Activated naive CD4-positive, alpha-beta T cell treated with anti-CD3 and anti-CD28 coated beads for 36 hours (primary cell): ENCODE results near the gene EMX1. TPM values are rescaled to one million over a fixed set of nuclear protein-coding genes. Genes with fewer than 3 reads are reported as not detected.

ENCODE experiments used
- CTCF ChIA-PET: fragments of 350-600 bp; sonication (Branson Sonifier 250); formaldehyde crosslinking; loops from one replicate; lab custom pipeline; 2021; ENCODE audit warnings: antibody characterized with exemption; lab: Charles Lee
- DNase-seq: peaks from one replicate; pipeline ENCODE4 v3.0.0-alpha.2; 2020
- H3K27ac Mint-ChIP-seq: one replicate; pipeline ENCODE4 v1.8.0; 2021; ENCODE audit warnings: mild to moderate bottlenecking, mixed read lengths
- H3K27me3 Mint-ChIP-seq: one replicate; pipeline ENCODE4 v1.8.0; 2021; ENCODE audit warnings: low read depth, mixed read lengths
- H3K36me3 Mint-ChIP-seq: one replicate; pipeline ENCODE4 v1.8.0; 2021; ENCODE audit warnings: low read depth, mixed read lengths
- H3K4me1 Mint-ChIP-seq: one replicate; pipeline ENCODE4 v1.8.0; 2021; ENCODE audit warnings: low read depth, mixed read lengths
- H3K4me3 Mint-ChIP-seq: one replicate; pipeline ENCODE4 v1.8.0; 2021; ENCODE audit warnings: mild to moderate bottlenecking, moderate library complexity, mixed read lengths
- H3K9me3 Mint-ChIP-seq: one replicate; pipeline ENCODE4 v1.8.0; 2021; ENCODE audit warnings: mixed read lengths
- intact Hi-C: fragments of 100-400 bp; cut with micrococcal nuclease; formaldehyde crosslinking; loops from one replicate; pipeline ENCODE4 v1.15.1; 2023
- total RNA-seq, 2 experiments: library from RNA; stranded (reverse); gene quantifications; one replicate each; pipeline ENCODE4 v1.2.3, GENCODE V29; 2021

Gene EMX1
- total RNA-seq, 2 experiments from 2014 or later: not detected

DNA sequence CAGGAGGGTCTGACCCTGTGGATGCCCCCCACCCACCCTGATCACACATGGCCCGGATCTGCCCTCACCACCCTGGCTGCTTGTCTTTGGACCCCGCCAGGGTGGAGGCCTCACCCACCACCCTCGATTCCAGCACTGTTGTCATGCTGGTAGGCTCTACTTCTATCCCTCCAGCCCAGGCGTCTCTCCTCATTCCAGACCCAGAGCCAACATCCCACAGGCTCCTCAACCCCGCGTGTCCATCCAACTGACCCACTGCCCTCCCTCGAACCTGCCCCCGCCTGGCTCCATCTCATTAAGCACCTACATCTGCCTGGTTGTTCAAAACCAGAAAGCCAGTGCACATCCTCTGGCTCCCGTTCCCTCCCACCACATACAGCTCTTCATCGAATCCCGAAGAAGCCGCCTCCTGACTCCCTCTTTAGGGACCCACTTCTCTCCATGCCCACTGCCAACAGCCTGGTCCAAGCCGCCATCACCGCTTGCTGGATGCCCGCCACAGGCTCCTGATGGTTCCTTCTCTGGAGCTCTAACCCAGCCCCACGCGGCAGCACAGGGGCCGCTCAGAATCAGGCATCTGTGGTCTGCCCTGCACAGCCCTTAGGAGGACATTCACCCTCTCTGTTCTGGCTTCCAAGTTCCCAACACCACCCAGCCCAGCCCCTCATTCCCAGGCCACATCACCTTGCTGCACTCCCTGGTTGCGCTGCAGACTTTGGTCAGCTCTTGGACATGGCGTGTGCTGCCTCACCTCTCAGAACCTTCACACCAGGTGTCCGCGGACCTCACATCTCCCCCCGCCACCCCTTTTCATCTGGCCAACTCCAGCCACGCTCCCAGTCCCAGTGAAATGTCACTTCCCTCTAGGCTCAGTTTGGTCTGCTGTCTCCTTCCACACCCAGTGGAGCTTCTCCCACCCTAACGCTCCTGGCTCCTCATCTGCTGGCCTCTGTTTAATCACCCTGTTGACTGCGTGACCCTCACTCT is 43.0 kb downstream of the EMX1 start:
- Mint-ChIP-seq H3K36me3 (no peaks in the 10 kb centered on the region), H3K4me1 (no peaks in the 10 kb centered on the region), H3K27ac (no peak overlapping the region), H3K27me3 (no peaks in the 10 kb centered on the region), H3K4me3 (no peak overlapping the region), H3K9me3 (no peaks in the 10 kb centered on the region)
- no peak for DNase-seq
- intact Hi-C loops: no loop called here
- CTCF ChIA-PET: no interaction called here

DNA sequence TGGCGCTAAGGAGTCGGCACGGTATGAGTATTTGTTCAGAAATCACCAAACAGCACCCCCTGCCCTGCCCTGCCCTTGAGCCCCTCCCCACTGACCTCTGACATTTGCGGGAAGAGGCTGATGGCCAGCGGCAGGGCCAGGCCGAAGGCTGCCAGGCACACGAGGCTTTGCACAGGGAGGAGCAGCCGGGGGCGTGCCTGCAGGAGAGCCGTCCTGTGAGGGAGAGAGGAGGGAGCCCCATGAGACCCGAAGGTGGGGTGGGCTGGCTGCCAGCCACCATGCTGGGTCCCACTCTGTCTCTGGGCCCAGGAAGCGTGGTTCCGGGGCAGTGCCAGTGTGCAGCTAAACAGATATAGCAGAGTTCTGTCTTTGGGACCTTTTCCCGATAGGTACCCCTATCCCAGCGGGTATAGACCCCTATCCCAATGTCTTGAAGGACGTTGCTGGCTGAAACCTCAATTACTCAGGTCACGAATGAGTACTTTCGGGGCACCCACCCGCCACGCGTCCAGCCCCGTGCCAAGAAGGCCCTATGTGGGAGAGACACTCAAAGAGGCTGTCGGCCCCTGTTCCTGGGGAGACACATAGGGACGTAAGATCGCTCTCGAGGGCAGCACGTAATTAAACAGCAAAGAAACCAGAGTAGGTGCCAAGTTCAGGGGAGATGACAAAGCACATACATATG is 43.9 kb downstream of the EMX1 start:
- Mint-ChIP-seq H3K4me1 (no peaks in the 10 kb centered on the region), H3K27me3 (no peaks in the 10 kb centered on the region), H3K36me3 (no peaks in the 10 kb centered on the region), H3K4me3 (no peak overlapping the region), H3K9me3 (no peaks in the 10 kb centered on the region), H3K27ac (no peak overlapping the region)
- intact Hi-C loops: no loop called here
- CTCF ChIA-PET: no interaction called here
- no peak for DNase-seq

DNA sequence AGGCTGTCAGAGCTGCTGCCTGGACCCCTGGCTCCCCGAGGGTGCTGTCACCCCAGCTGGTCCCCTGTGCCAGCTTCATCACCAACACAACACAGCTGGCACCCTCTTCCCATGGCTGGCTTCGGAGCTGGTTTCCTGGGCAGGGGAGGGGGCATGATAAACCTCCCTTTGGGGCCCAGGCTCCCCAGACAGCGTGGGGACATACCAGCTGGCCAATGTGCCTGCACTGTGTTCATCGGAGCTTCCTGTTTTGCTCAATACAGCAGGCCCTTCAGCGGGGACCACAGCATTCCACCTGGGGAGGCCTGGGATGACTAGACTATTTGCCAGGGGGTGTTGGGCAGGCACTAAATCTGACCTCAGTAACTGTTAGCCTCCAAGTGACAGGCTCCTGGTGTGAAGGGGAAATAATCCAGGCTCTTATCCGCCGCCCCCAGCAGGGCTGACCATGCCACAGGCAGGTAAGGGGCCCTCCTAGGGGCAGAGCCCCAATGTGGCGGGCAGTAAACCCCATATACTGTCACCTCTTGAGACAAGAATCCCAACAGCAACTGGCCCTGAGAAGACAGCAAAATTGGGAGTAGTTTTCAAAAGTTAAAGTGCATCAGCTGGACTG is 44.6 kb downstream of the EMX1 start:
- Mint-ChIP-seq H3K36me3 (no peaks in the 10 kb centered on the region), H3K27ac (no peak overlapping the region), H3K4me3 (no peak overlapping the region), H3K27me3 (no peaks in the 10 kb centered on the region), H3K9me3 (no peaks in the 10 kb centered on the region), H3K4me1 (no peaks in the 10 kb centered on the region)
- no peak for DNase-seq
- CTCF ChIA-PET: no interaction called here
- intact Hi-C loops: no loop called here

DNA sequence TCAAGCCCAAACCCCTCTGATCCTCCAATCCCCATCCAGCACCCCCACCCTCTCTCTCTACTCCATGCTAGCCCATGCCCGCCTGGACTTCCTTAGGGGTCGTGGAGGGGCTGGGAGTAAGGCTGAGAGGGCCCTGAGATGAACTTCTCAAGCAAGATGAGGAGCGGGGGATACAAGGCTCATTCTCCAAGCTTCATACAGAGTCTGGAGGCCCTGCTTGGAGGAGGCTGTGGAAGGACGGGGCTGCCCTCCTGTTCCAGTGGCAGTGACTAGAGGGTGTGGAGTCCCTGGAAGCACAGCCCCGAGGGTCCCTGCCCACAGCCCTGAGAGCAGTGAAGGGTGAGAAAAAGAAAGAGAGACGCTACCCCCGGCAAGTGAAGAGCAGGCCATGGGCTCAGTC is 45.6 kb downstream of the EMX1 start:
- intact Hi-C loops: no loop called here
- H3K27me3 Mint-ChIP-seq: no peaks in the 10 kb centered on the region
- H3K9me3 Mint-ChIP-seq: no peaks in the 10 kb centered on the region
- H3K36me3 Mint-ChIP-seq: no peaks in the 10 kb centered on the region
- CTCF ChIA-PET: no interaction called here
- no peak overlapping the region for H3K4me3 Mint-ChIP-seq
- H3K4me1 Mint-ChIP-seq: no peaks in the 10 kb centered on the region
- DNase-seq: no peak
- H3K27ac Mint-ChIP-seq: no peak overlapping the region

DNA sequence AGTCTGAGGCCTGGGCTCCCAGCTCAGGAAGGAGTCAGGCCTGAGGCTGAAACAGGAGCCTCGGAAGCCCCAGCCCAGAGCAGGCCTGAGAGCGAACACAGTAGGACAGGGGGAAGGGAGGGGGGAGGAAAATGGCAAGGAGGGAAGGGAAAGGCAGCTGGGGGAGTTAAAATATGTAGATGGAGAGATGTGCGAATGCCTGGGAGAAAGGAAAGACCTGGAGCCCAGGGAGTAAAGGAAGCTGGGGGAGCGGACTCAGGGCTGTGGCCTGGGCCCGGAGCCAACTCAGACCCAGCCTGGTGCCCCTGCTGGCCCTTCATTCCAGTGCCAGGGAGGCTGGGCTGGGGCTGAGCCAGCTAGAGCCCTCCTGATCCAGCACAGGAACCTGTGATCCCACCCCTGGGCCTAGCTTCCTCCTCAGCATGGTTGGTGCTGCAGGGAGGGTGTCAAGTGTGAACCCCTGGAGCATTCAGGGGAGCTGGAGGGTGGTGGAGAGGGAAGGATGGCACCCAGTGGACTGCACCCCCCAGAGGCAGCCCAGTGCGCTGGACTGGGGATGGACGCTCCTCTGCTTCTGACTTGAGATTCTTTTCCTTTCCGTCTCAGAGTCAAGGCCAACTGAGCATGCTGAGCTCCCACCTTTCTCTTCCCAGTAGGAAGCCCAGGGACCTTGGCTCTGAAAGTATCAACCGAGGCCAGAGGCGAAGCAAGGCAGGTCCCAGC is 46.3 kb downstream of the EMX1 start:
- CTCF ChIA-PET: no interaction called here
- Mint-ChIP-seq H3K9me3 (no peaks in the 10 kb centered on the region), H3K27ac (no peak overlapping the region), H3K4me1 (no peaks in the 10 kb centered on the region), H3K27me3 (no peaks in the 10 kb centered on the region), H3K4me3 (no peak overlapping the region), H3K36me3 (no peaks in the 10 kb centered on the region)
- intact Hi-C loops: no loop called here
- DNase-seq: no peak

DNA sequence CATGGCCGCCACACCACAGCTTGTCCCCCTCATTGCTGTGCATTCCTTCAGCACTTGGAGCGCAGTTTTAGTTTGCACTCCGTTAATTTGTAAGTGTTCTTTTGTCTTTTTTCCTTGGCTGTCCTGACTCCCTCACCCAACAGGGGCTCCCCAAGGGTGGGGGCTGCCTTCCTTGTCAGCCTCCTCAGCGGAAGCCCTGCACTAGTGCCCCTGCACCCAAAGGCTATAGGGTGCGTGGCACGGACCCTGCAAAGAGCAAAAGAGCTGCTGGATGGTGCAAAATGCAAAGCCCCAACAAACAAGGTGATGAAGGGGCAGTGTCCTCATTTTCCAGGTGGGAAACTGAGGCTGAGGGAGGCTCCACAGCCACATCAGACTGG is 46.8 kb downstream of the EMX1 start:
- Mint-ChIP-seq H3K9me3 (no peaks in the 10 kb centered on the region), H3K27me3 (no peaks in the 10 kb centered on the region)
- CTCF ChIA-PET: no interaction called here

DNA sequence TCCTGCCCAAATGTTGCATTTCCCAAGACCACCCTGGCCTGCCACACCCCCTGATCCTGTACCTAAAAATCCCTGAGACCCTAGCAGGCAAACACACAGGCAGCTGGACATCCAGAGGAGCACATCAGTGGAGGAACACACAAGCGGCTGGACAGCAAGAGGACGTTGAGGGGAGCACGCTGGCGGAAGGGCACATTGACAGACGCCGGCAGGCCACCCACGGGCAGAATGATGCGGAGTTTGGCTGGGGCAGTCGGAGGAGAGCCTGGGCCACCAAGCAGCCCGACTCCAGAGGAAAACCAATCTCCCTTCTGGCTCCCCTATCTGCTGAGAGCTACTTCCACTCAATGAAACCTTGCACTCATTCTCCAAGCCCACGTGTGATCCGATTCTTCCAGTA is 47.7 kb downstream of the EMX1 start:
- no peaks in the 10 kb centered on the region for H3K9me3 Mint-ChIP-seq
- H3K27ac Mint-ChIP-seq: no peak overlapping the region
- H3K27me3 Mint-ChIP-seq: no peaks in the 10 kb centered on the region
- H3K4me3 Mint-ChIP-seq: no peak overlapping the region
- H3K36me3 Mint-ChIP-seq: no peaks in the 10 kb centered on the region
- intact Hi-C loops: no loop called here
- CTCF ChIA-PET: interaction anchor here (0.6 to 1.9 kb wide), 2 partner anchors 9 to 212 kb away, joined by 3 to 5 read pairs; no protein-coding TSS in a partner anchor
- DNase-seq: no peak
- H3K4me1 Mint-ChIP-seq: no peaks in the 10 kb centered on the region

More for the DNA sequence above, 46.8 kb downstream of the EMX1 start:
- no peaks in the 10 kb centered on the region for H3K4me1 Mint-ChIP-seq
- no peak overlapping the region for H3K27ac Mint-ChIP-seq
- intact Hi-C loops: no loop called here
- no peak for DNase-seq
- H3K36me3 Mint-ChIP-seq: no peaks in the 10 kb centered on the region
- no peak overlapping the region for H3K4me3 Mint-ChIP-seq

DNA sequence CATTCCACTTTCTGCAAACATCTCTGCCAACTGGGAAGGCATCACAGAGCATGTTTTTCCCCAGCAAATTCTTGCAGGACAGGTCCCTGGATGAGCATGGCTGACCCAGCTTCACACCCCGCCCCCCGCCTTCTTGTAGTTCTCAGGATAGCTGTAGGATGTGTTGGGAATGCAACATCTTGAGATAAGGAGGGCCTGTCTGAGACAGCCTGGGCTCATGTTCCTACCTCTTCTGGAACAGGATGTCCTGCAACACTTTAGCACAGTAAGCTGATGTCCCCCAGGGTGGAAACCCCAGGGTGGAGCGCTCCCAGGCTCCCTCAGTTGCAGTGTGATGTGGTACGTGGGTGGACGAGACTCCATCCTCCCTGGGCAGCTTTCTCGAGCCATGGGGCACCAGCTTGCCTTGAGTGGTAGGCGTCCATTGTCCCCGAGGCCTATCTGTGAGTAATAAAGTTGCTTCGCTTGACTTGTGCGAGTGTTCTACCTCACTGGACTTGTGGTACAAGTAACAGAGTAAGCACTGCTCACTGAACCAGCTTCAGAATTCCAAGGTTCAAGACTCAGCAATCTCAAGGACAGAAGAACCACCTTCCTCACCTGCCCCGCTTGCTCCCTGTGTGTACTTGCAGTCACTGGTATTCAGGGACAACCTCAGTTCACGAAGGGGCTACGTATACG is 48.6 kb downstream of the EMX1 start:
- DNase-seq: no peak
- H3K36me3 Mint-ChIP-seq: no peaks in the 10 kb centered on the region
- H3K27me3 Mint-ChIP-seq: no peaks in the 10 kb centered on the region
- no peaks in the 10 kb centered on the region for H3K9me3 Mint-ChIP-seq
- intact Hi-C loops: no loop called here
- H3K4me1 Mint-ChIP-seq: no peaks in the 10 kb centered on the region
- no peak overlapping the region for H3K27ac Mint-ChIP-seq
- CTCF ChIA-PET: interaction anchor here (1.9 kb wide), 1 partner anchor 211 kb away, joined by 5 read pairs; no protein-coding TSS in a partner anchor
- no peak overlapping the region for H3K4me3 Mint-ChIP-seq

DNA sequence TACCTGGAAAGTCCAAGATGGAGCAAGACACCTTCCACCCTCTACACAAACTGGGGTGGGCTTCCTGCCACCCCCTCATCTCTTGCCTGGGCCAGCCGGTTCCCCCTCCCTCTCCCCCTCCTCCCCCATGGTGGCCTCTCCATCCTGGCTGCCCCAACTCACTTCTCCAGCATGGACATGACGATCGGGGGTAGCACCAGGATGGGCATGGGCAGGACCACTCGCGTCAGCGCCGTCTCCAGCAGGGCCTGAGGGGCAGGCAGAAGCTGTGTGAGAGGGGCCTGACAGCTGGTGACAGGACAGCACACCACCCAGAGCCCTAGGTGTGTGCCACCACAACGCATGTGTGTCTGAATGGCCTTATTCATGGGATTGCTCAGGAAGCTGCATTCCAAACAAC is 51.0 kb downstream of the EMX1 start:
- CTCF ChIA-PET: interaction anchor here (1.3 to 2.6 kb wide), 2 partner anchors 24 to 76 kb away, joined by 3 to 16 read pairs; no protein-coding TSS in a partner anchor
- Mint-ChIP-seq H3K36me3 (no peaks in the 10 kb centered on the region), H3K4me3 (no peak overlapping the region), H3K4me1 (no peaks in the 10 kb centered on the region), H3K9me3 (no peaks in the 10 kb centered on the region), H3K27me3 (no peaks in the 10 kb centered on the region), H3K27ac (no peak overlapping the region)
- DNase-seq: no peak
- intact Hi-C loops: no loop called here

DNA sequence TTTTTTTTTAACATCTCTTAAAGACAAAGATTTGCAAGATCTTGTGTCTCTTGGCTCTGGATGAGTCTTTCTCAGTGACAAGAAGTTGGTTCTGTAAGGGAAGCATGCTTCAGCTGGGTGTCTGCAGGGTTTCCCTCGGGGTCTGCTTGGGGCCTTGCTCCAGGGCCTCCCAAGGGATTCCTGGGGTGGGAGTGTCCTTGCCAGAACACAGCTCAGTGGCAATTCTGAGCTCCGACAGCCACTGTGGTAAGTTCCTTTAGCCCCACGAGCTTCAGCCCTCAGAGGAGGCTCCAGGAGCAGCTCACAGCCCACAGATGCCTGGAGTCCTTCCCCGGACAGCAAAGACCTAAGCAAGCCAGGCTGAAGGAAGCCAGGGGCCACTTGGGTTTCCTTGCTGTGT is 52.4 kb downstream of the EMX1 start:
- no peaks in the 10 kb centered on the region for H3K4me1 Mint-ChIP-seq
- CTCF ChIA-PET: interaction anchor here (0.7 to 2.6 kb wide), 3 partner anchors 22 to 77 kb away, joined by 3 to 16 read pairs (median 4); no protein-coding TSS in a partner anchor
- H3K9me3 Mint-ChIP-seq: no peaks in the 10 kb centered on the region
- no peaks in the 10 kb centered on the region for H3K36me3 Mint-ChIP-seq
- intact Hi-C loops: no loop called here
- DNase-seq: no peak
- no peaks in the 10 kb centered on the region for H3K27me3 Mint-ChIP-seq
- no peak overlapping the region for H3K4me3 Mint-ChIP-seq
- H3K27ac Mint-ChIP-seq: no peak overlapping the region

DNA sequence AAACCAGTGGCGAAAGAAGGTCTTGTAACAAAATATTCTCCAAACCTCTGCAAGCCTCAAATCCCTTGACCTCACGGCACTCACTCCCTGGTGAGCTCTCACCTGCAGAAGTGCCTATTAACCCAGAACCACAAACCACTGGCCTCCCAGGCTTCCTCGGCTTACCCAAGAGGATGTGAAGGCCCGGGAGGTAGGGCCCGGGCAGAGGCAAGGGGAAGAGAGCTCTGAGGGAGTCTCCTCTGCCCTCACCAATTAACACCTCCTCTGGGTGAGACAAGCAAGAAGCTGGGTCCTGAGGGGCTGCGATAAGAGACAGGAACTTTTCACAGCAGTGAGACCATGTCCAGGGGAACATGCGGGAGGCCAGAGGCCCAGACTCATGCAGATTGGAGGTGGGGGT is 53.7 kb downstream of the EMX1 start:
- Mint-ChIP-seq H3K9me3 (no peaks in the 10 kb centered on the region), H3K36me3 (no peaks in the 10 kb centered on the region), H3K27ac (no peak overlapping the region), H3K4me3 (no peak overlapping the region), H3K27me3 (no peaks in the 10 kb centered on the region), H3K4me1 (no peaks in the 10 kb centered on the region)
- intact Hi-C loops: no loop called here
- CTCF ChIA-PET: interaction anchor here (2.6 kb wide), 1 partner anchor 78 kb away, joined by 16 read pairs; no protein-coding TSS in a partner anchor
- no peak for DNase-seq
